ENCODE data around the gene PRPF40A.

- TF ChIP-seq POLR2AphosphoS5 (IDR thresholded peaks at IDR 0.05; ENCODE audit: low read depth, low read length): no peak
- no peak for TF ChIP-seq POLR2A (IDR thresholded peaks at IDR 0.05; ENCODE audit: low read depth, low read length)
- TF ChIP-seq TAF1 (IDR thresholded peaks at IDR 0.05; ENCODE audit: borderline replicate concordance, low read depth, low read length): no peak
Observed at GRCh38 chr2:152609699-152610098, 107.6 kb downstream of the PRPF40A start.

Data from GM12892 (cell line).